Duodenal mucosa (tissue), 2 donors: ENCODE data around the gene ARL14EP.

Source experiments
- H3K27ac ChIP-seq: one replicate; pipeline ENCODE4 v1.7.0; 2013; ENCODE audit warnings: low read depth, low read length
- H3K27me3 ChIP-seq, 2 donors: one replicate each; pipeline ENCODE4 v1.7.0; 2013; ENCODE audit warnings: low read length in 2 of 2, control low read depth in 1 of 2; ENCODE audit not compliant: insufficient read depth in 2 of 2, control insufficient read depth in 1 of 2
- H3K36me3 ChIP-seq, 2 donors: one replicate each; pipeline ENCODE4 v1.7.0; 2013; ENCODE audit warnings: low read length in 2 of 2, control low read depth in 1 of 2; ENCODE audit not compliant: insufficient read depth in 2 of 2, control insufficient read depth in 1 of 2
- H3K4me1 ChIP-seq, 2 donors: one replicate each; pipeline ENCODE4 v1.7.0; 2013; ENCODE audit warnings: low read length in 2 of 2, control low read depth in 1 of 2; ENCODE audit not compliant: insufficient read depth in 2 of 2, control insufficient read depth in 1 of 2
- H3K4me3 ChIP-seq, 2 donors: one replicate each; pipeline ENCODE4 v1.7.0; 2013; ENCODE audit warnings: low read length in 2 of 2, low read depth in 1 of 2
- H3K9ac ChIP-seq, 2 donors: one replicate each; pipeline ENCODE4 v1.7.0; 2013; ENCODE audit warnings: low read length in 2 of 2, low read depth in 1 of 2
- H3K9me3 ChIP-seq, 2 donors: one replicate each; pipeline ENCODE4 v1.7.0; 2013; ENCODE audit warnings: low read length in 2 of 2, control low read depth in 1 of 2; ENCODE audit not compliant: control insufficient read depth in 1 of 2

Gene ARL14EP

GRCh38 chr11:30322826-30323710, at the start of gene ARL14EP:
TSS of gene ARL14EP (plus strand) at chr11:30323104. CDS start at chr11:30330949, 7,845 bp downstream.
- Histone ChIP-seq H3K4me1 (peaks cover 5 to 19% of the 10 kb centered on the region in 2 donors), H3K4me3 (peak within 1 kb of the TSS; percentile 92 to 96), H3K9me3 (no peaks in the 10 kb centered on the region), H3K27me3 (peaks cover 0 to 11% of the 10 kb centered on the region in 2 donors), H3K27ac (peak within 1 kb of the TSS; percentile 66), H3K9ac (peak within 1 kb of the TSS; percentile 85 to 94), H3K36me3 (no peaks in the 10 kb centered on the region)

GRCh38 chr11:30277176-30277575, 45.7 kb upstream of the ARL14EP start:
- Histone ChIP-seq H3K27ac (no peak overlapping the region), H3K36me3 (no peaks in the 10 kb centered on the region), H3K4me1 (no peaks in the 10 kb centered on the region), H3K27me3 (no peaks in the 10 kb centered on the region), H3K4me3 (no peak overlapping the region), H3K9ac (no peak overlapping the region), H3K9me3 (no peaks in the 10 kb centered on the region)

DNA sequence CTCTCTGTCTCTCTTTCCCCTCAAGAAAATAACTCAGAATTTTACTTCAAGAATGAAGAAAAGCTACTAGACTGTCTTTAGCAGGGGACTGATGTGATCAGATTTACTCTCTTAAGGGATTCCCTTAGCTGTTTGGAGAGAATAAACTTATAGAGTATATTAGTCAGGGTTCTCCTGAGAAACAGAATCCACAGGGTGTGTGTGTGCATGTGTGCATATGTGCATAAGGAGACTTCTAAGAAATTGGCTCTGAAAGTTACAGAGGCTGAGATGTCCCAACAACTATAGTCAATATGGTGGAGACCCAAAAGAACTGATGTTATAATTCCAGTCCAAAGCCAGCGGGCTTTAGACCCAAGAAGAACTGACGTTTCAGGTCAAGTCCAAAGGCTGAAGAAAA, 43.1 kb upstream of the ARL14EP start:
- no peak overlapping the region for H3K4me3 ChIP-seq
- no peaks in the 10 kb centered on the region for H3K36me3 ChIP-seq
- no peaks in the 10 kb centered on the region for H3K27me3 ChIP-seq
- H3K9me3 ChIP-seq, result no peaks in the 10 kb centered on the region
- no peak overlapping the region for H3K9ac ChIP-seq
- no peaks in the 10 kb centered on the region for H3K4me1 ChIP-seq
- no peak overlapping the region for H3K27ac ChIP-seq

DNA sequence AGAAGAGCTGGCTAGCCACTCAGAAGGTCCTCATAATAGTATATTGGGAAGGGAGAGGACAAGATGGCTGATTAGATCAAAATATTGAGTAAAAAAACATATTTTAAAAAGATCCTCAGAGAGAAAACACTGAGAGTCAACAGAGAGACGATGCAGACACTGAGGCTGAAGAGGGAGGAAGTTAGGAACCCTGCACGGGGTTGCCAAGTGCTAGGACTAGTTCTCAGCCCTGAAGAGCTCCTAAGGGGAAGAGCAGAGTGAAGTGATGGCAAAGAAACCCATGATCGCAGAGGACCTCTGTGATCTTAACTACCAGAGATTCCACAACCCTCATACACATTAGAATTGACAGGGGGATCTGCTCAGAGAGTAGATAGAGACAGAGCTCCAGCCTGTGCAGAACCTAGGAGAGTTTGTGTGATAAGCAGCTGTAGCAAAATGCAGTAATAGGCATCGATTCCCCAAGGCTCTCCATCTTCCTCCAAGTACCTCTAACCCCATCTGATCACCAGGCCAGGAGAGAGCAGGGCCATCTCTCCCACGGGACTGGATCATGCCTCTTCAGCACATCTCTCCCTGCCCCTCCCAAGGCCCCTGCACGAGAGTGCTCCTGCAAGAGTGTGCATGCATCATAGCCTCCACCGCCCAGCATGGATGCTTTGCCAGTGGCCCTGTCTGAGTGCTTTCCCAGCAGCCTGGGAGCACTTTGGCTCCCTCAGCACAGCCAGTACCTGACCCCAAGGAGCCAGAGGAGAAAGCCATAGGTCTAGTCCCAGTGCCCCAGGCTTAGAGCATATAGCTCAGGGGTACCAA, 41.2 kb upstream of the ARL14EP start:
- Histone ChIP-seq H3K9me3 (no peaks in the 10 kb centered on the region), H3K27ac (no peak overlapping the region), H3K4me3 (no peak overlapping the region), H3K9ac (no peak overlapping the region), H3K36me3 (no peaks in the 10 kb centered on the region), H3K27me3 (no peaks in the 10 kb centered on the region), H3K4me1 (no peaks in the 10 kb centered on the region)

- Histone ChIP-seq H3K27me3 (no peaks in the 10 kb centered on the region), H3K4me1 (no peaks in the 10 kb centered on the region), H3K27ac (no peak overlapping the region), H3K9ac (no peak overlapping the region), H3K4me3 (no peak overlapping the region), H3K36me3 (no peaks in the 10 kb centered on the region), H3K9me3 (no peaks in the 10 kb centered on the region)
Measured at GRCh38 chr11:30282289-30282631, 40.6 kb upstream of the ARL14EP start.

GRCh38 chr11:30284836-30285235, 38.1 kb upstream of the ARL14EP start:
- Histone ChIP-seq H3K9me3 (no peaks in the 10 kb centered on the region), H3K27me3 (no peaks in the 10 kb centered on the region), H3K27ac (no peak overlapping the region), H3K4me3 (no peak overlapping the region), H3K36me3 (no peaks in the 10 kb centered on the region), H3K4me1 (no peaks in the 10 kb centered on the region), H3K9ac (no peak overlapping the region)

GRCh38 chr11:30285416-30286121, 37.3 kb upstream of the ARL14EP start:
- no peaks in the 10 kb centered on the region for H3K4me1 ChIP-seq
- H3K9me3 ChIP-seq, result no peaks in the 10 kb centered on the region
- no peak overlapping the region for H3K27ac ChIP-seq
- no peaks in the 10 kb centered on the region for H3K36me3 ChIP-seq
- no peak overlapping the region for H3K9ac ChIP-seq
- no peak overlapping the region for H3K4me3 ChIP-seq
- no peaks in the 10 kb centered on the region for H3K27me3 ChIP-seq

DNA sequence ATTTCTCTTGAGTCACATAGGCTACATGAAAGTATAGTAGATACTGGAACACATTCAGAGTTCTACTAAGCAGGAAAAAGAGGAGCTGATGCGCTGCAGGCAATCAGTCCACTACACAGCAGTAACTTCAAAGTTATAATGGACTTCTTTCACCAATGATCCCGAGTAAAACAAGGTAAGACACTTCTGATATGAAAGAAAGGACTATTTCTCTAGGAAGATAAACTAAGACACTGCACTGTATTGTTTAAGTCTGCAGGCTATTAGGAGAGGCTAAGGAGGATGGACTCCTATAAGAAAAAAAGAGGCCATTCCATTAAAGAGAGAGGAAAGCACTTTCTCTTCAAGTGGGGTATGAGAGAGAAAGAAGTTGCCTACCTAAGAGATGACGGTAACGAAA, 31.6 kb upstream of the ARL14EP start:
- Histone ChIP-seq H3K36me3 (no peaks in the 10 kb centered on the region), H3K4me3 (no peak overlapping the region), H3K9ac (no peak overlapping the region), H3K27ac (no peak overlapping the region), H3K4me1 (no peaks in the 10 kb centered on the region), H3K27me3 (no peaks in the 10 kb centered on the region), H3K9me3 (no peaks in the 10 kb centered on the region)

DNA sequence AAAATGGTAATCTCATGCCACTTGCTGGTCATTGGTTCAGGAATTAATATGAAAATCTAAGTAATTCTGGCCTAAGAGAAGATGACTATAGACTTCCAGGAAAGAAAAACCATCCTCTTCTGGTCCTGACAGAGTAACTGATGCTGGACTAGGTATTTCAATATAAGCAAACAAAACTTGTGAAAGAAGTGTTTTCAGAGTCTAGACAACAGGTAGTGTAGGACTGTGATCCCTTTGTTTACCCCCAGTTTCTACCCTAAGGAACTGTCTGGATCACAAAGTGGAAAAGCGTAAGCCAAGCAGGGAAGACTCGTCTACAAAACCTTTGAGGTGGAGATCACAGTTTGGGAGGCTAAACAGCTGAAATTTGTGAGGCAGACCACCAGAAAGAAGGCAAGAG, 30.4 kb upstream of the ARL14EP start:
- Histone ChIP-seq H3K4me1 (no peaks in the 10 kb centered on the region), H3K9me3 (no peaks in the 10 kb centered on the region), H3K27me3 (no peaks in the 10 kb centered on the region), H3K27ac (no peak overlapping the region), H3K9ac (no peak overlapping the region), H3K4me3 (no peak overlapping the region), H3K36me3 (no peaks in the 10 kb centered on the region)
